GM12878 (cell line): ENCODE results near the gene TMPRSS11A.

ENCODE experiments used
- ATF7 ChIP-seq: fragments of 450-650 bp; IDR thresholded peaks from 2 replicates; pipeline ENCODE4 v1.6.1; 2016; ENCODE audit warnings: low read depth, mild to moderate bottlenecking
- CEBPB ChIP-seq, 2 experiments: fragments of 150-350 bp in 1 of 2; IDR thresholded peaks; 2 replicates each; pipeline ENCODE4 v1.6.1; 2012 to 2014; ENCODE audit warnings: low read depth in 2 of 2, low read length in 2 of 2, borderline replicate concordance in 1 of 2, inconsistent platforms in 1 of 2
- CHD4 ChIP-seq: fragments of 200-600 bp; sonication (generic); IDR thresholded peaks from 2 replicates; pipeline ENCODE4 v1.6.1; 2016; ENCODE audit warnings: mild to moderate bottlenecking
- CTCF ChIP-seq, 3 experiments: IDR thresholded peaks in 2 of 3; conservative IDR thresholded peaks in 1 of 3; 2 replicates each; pipeline ENCODE4 v1.5.1; 2011; ENCODE audit warnings: low read depth in 3 of 3, low read length in 3 of 3, mild to moderate bottlenecking in 3 of 3, control low read depth in 2 of 3, moderate library complexity in 2 of 3, inconsistent platforms in 1 of 3, mixed read lengths in 1 of 3; ENCODE audit not compliant: control insufficient read depth in 2 of 3, insufficient read depth in 1 of 3; ENCODE audit errors: extremely low read depth in 1 of 3
- MEF2A ChIP-seq: IDR thresholded peaks from 2 replicates; pipeline ENCODE4 v1.6.1; 2011; ENCODE audit warnings: low read depth, mild to moderate bottlenecking, low read length, moderate library complexity; ENCODE audit not compliant: insufficient read depth
- POLR2A ChIP-seq: IDR thresholded peaks from 2 replicates; pipeline ENCODE4 v1.6.1; 2011; ENCODE audit warnings: low read depth, mild to moderate bottlenecking, low read length
- POLR2AphosphoS2 ChIP-seq: IDR thresholded peaks from 2 replicates; pipeline ENCODE4 v1.6.1; 2011; ENCODE audit warnings: low read depth, mild to moderate bottlenecking, low read length, improper control_type of control experiment, moderate library complexity
- POLR2AphosphoS5 ChIP-seq: IDR thresholded peaks from 2 replicates; pipeline ENCODE4 v1.6.1; 2011; ENCODE audit warnings: mild to moderate bottlenecking, low read length, inconsistent platforms
- RELA ChIP-seq: fragments of 450-650 bp; IDR thresholded peaks from 2 replicates; pipeline ENCODE4 v1.8.0; 2014; ENCODE audit warnings: borderline replicate concordance; ENCODE audit not compliant: partially characterized antibody
- TAF1 ChIP-seq: IDR thresholded peaks from 2 replicates; pipeline ENCODE4 v1.6.1; 2011; ENCODE audit warnings: mild to moderate bottlenecking, low read depth, low read length, borderline replicate concordance
- TCF12 ChIP-seq: IDR thresholded peaks from 2 replicates; pipeline ENCODE4 v1.6.1; 2011; ENCODE audit warnings: low read depth, mild to moderate bottlenecking, low read length

DNA sequence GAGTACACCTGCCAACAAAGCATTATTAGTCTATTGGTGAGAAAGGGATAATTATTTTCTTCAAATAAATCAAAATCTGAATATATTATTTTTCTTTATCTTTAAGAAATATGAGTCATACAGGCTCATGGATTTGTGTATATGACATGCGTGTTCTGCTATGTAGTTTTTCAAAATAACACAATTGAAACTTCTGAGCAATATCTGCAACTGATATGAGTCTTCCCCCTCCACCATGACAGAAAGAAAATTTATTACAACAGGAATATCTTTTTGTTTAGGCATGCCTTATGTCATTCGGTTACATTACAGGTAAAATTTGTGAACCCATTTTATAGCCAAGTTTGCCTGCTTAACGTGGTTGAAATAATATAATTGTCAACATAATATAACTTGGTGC is 32.0 kb downstream of the TMPRSS11A start:
- TF ChIP-seq MEF2A (no peak), RELA (no peak), CHD4 (no peak), CTCF (IDR thresholded peaks at IDR 0.05 in 2 of 3, conservative IDR thresholded peaks at IDR 0.05 in 1 of 3; ENCODE audit: control insufficient read depth in 2 of 3, extremely low read depth in 1 of 3, insufficient read depth in 1 of 3, low read depth in 3 of 3, low read length in 3 of 3) (no peak), POLR2A (no peak), TAF1 (no peak), POLR2AphosphoS2 (no peak), POLR2AphosphoS5 (no peak), TCF12 (no peak), ATF7 (no peak), CEBPB (IDR thresholded peaks at IDR 0.05; ENCODE audit: borderline replicate concordance in 1 of 2, low read depth in 2 of 2, low read length in 2 of 2) (no peak)
